DND-41 (cell line): Measurements from ENCODE around the gene NDUFS6.
A peak's percentile ranks its signal among the peaks of the same experiment; 100 is the strongest.
"Not testable (repeated sequence)": the region's sequence is repeated elsewhere in the genome, so short reads cannot be mapped to it uniquely, and the experiment has no call there.

Experiments used
- ATAC-seq: fragments of 200-7000 bp; cut with Tn5 transposase; 3 replicates; pipeline ENCODE4 v1.9.1; 2021; ENCODE audit warnings: low read depth; ENCODE audit not compliant: insufficient read depth
- DNase-seq: peaks from one replicate; pipeline ENCODE4 v3.0.0-alpha.2; 2020
- H2AFZ ChIP-seq: 2 replicates; pipeline ENCODE4 v1.6.0; 2012; ENCODE audit warnings: low read depth, low read length
- H3K27ac ChIP-seq: 2 replicates; pipeline ENCODE4 v1.5.1; 2012; ENCODE audit warnings: low read length, inconsistent platforms
- H3K27me3 ChIP-seq: fragments of 200-600 bp; sonication (generic); 2 replicates; pipeline ENCODE4 v1.6.0; 2012; ENCODE audit warnings: low read length, mild to moderate bottlenecking, inconsistent platforms; ENCODE audit not compliant: insufficient read depth, poor library complexity
- H3K36me3 ChIP-seq: 2 replicates; pipeline ENCODE4 v1.5.1; 2012; ENCODE audit warnings: low read length, inconsistent platforms; ENCODE audit not compliant: insufficient read depth
- H3K4me1 ChIP-seq: 2 replicates; pipeline ENCODE4 v1.5.1; 2012; ENCODE audit warnings: mild to moderate bottlenecking, low read length; ENCODE audit not compliant: insufficient read depth
- H3K4me2 ChIP-seq: 2 replicates; pipeline ENCODE4 v1.6.0; 2012; ENCODE audit warnings: mild to moderate bottlenecking, moderate library complexity, low read length, inconsistent platforms; ENCODE audit not compliant: insufficient read depth
- H3K4me3 ChIP-seq, 2 experiments: fragments of 200-600 bp in 1 of 2; shearing (Covaris generic) in 1 of 2; 2 replicates each; pipeline ENCODE4 v1.5.1; 2012 to 2016; ENCODE audit warnings: inconsistent platforms in 2 of 2, low read length in 2 of 2, mild to moderate bottlenecking in 2 of 2, low read depth in 1 of 2, moderate library complexity in 1 of 2
- H3K79me2 ChIP-seq: 2 replicates; pipeline ENCODE4 v1.6.0; 2012; ENCODE audit warnings: low read length, inconsistent platforms; ENCODE audit not compliant: insufficient read depth
- H3K9ac ChIP-seq: 2 replicates; pipeline ENCODE4 v1.6.0; 2012; ENCODE audit warnings: low read depth, mild to moderate bottlenecking, inconsistent platforms, low read length, moderate library complexity
- H3K9me3 ChIP-seq: 2 replicates; pipeline ENCODE4 v1.5.1; 2012; ENCODE audit warnings: low read length, moderate library complexity, mild to moderate bottlenecking, inconsistent platforms; ENCODE audit not compliant: insufficient read depth, severe bottlenecking
- H4K20me1 ChIP-seq: 2 replicates; pipeline ENCODE4 v1.6.0; 2012; ENCODE audit warnings: low read length; ENCODE audit not compliant: insufficient read depth
- CTCF ChIP-seq: IDR thresholded peaks from 2 replicates; pipeline ENCODE4 v1.5.1; 2012; ENCODE audit warnings: borderline replicate concordance, low read length, moderate library complexity, mild to moderate bottlenecking; ENCODE audit not compliant: poor library complexity, severe bottlenecking; ENCODE audit errors: extremely low read depth
- EZH2 ChIP-seq: IDR thresholded peaks from 3 replicates; pipeline ENCODE4 v1.6.1; 2012; ENCODE audit warnings: borderline replicate concordance, low read depth, mild to moderate bottlenecking, moderate library complexity, low read length, inconsistent platforms; ENCODE audit not compliant: severe bottlenecking

NDUFS6 gene

DNA sequence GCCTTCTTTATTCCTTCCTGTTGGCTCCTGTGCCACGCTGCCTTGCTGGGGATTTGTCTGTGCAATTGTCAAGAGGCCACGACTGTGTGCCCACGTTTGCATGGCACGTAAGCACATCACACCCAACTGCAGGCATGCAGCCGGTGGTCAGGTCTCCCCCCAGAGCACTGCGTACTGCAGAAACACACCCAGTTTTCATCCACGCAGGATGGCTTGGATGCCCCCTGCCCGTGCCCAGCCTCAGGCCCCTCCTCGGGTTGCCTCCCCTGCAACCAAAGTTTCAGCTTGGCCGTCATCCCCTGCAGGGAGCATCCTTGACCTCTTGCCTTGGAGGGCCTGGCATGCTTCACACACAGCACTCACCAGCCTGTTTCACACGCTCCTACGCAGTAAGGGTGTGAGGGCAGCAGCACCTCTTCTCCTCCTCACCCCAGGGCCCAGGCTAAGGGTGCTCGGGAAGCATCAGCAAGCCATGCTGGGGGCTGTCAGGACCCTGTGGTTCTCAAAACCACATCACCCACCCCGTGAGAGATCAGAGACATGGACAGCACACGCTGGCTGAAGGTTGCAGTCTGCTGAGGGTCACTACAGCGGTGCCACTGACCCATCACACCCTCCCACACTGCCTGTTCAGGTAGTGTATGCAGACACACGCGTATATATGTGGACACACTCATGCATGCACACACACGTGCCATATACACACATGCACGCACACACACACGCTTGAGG lies 4.7 kb upstream of the NDUFS6 start:
- H3K4me2 ChIP-seq: peak overlapping the region; percentile 99
- H3K27me3 ChIP-seq: no peaks in the 10 kb centered on the region
- H3K9ac ChIP-seq: no peak overlapping the region
- H3K4me3 ChIP-seq: no peak overlapping the region
- DNase-seq (no peak), ATAC-seq (no peak)
- H2AFZ ChIP-seq: no peak overlapping the region
- TF ChIP-seq EZH2 (no peak), CTCF (no peak)
- peaks cover 26% of the 10 kb centered on the region for H3K36me3 ChIP-seq
- H3K4me1 ChIP-seq: peaks cover 29% of the 10 kb centered on the region
- peaks cover 31% of the 10 kb centered on the region; the same call in 1 of the 2 replicates for H4K20me1 ChIP-seq
- peaks cover 38% of the 10 kb centered on the region for H3K79me2 ChIP-seq
- no peak overlapping the region for H3K27ac ChIP-seq
- H3K9me3 ChIP-seq: no peaks in the 10 kb centered on the region

DNA sequence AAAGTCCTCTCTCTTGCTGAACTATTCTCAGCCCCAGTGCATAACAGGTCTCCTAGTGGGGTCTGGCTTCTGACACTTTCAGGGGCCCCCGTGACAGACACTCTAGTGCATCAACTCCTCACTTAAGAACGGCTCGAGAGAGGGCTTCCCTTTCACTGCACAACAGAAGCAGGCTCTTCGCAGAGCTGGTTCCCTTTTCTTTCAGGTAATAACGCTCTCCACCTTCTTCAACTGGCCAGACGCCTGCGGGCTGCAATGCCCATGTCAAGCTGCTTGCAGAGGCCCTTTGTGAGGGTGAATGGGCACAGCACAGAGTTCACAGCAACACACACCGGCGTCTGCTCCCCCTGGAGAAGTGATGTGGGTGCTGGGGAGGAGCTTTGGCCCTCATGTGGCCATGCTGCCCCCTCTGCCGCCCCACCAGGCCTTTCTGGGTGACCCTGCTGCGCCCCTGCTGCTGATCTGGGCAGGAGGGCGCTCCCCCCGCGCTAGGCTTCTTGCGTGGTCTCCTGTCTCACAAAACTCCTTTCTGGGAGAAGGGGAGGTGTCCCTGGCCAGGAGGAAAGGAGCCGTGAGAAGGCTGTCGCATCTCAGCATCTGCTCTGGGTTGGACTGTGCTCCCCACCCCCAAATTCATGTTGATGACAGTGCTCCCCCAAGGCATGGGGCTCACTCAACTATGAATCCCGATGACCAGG lies 4.0 kb upstream of the NDUFS6 start:
- Histone ChIP-seq H3K79me2 (peaks cover 45% of the 10 kb centered on the region), H3K4me3 (0 out of 4 replicates have a peak overlapping the region, but pooled peaks of 1 of the 2 experiments have one; percentile 11), H3K4me2 (peak overlapping the region; percentile 99), H3K9me3 (no peaks in the 10 kb centered on the region), H3K27ac (no peak overlapping the region), H4K20me1 (peaks cover 31% of the 10 kb centered on the region; the same call in 1 of the 2 replicates), H3K4me1 (peaks cover 32% of the 10 kb centered on the region), H3K36me3 (peaks cover 26% of the 10 kb centered on the region), H3K9ac (no peak overlapping the region), H2AFZ (no peak overlapping the region), H3K27me3 (no peaks in the 10 kb centered on the region)
- no peak for DNase-seq
- TF ChIP-seq EZH2: no peak
- no peak for TF ChIP-seq CTCF
- no peak for ATAC-seq

DNA sequence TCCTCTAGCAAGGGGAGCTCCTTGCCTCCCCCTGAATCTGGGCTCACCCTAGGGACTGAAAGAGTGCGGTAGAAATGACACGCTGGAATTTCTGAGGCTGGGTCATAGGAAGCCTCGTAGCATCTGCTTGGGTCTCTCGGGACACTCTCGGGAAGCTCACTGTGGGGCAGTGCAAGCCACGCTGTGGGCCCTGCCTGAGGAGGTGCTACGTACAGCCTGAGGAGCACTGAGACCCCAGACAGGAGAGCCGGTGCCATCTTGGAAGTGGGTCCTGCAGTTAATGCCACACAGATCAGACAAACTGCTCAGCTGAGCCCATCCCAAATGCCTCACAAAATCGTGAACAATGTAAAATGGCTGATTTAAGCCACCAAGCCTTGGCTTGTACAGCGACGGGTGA lies 3.4 kb upstream of the NDUFS6 start:
- H3K4me2 ChIP-seq: peak overlapping the region; percentile 99; the same call in 1 of the 2 replicates
- ATAC-seq: no peak
- peaks cover 31% of the 10 kb centered on the region for H3K36me3 ChIP-seq
- no peaks in the 10 kb centered on the region for H3K9me3 ChIP-seq
- peaks cover 31% of the 10 kb centered on the region; the same call in 1 of the 2 replicates for H4K20me1 ChIP-seq
- no peak for DNase-seq
- peaks cover 51% of the 10 kb centered on the region for H3K79me2 ChIP-seq
- H3K27ac ChIP-seq: no peak overlapping the region
- TF ChIP-seq EZH2 (no peak), CTCF (no peak)
- peaks cover 32% of the 10 kb centered on the region for H3K4me1 ChIP-seq
- H3K27me3 ChIP-seq: no peaks in the 10 kb centered on the region
- 0 out of 2 replicates have a peak overlapping the region, but pooled peaks have one; percentile 2 for H3K9ac ChIP-seq
- no peak overlapping the region for H2AFZ ChIP-seq
- H3K4me3 ChIP-seq: peak overlapping the region in 1 of 2 experiments; percentile 11; a peak in 1 of 4 replicates

- H3K9ac ChIP-seq: peak overlapping the region; percentile 96
- peak overlapping the region; percentile 99 for H3K4me2 ChIP-seq
- peaks cover 59% of the 10 kb centered on the region for H3K79me2 ChIP-seq
- H3K36me3 ChIP-seq: peaks cover 39% of the 10 kb centered on the region
- peak overlapping the region; percentile 70 to 97; a peak in 3 of 4 replicates for H3K4me3 ChIP-seq
- H4K20me1 ChIP-seq: peaks cover 36% of the 10 kb centered on the region; the same call in 1 of the 2 replicates
- H3K4me1 ChIP-seq: peaks cover 36% of the 10 kb centered on the region
- not testable (repeated sequence) for ATAC-seq, DNase-seq, H3K27me3 ChIP-seq, H3K9me3 ChIP-seq, H2AFZ ChIP-seq
- peak overlapping the region; percentile 77 for H3K27ac ChIP-seq
Observed at GRCh38 chr5:1798589-1798988, 2.6 kb upstream of the NDUFS6 start.
